ENCODE results near the gene GOPC. TPM values are rescaled to one million over a fixed set of nuclear protein-coding genes. Genes with fewer than 3 reads are reported as not detected.
A peak's percentile ranks its signal among the peaks of the same experiment; 100 is the strongest.

GOPC gene
- total and polyA plus RNA-seq, 5 donors: 17.2 to 28.9 (median 25.4) TPM

- 34% methylated on average over 64 of the region's 64 CpGs for WGBS
- intact Hi-C loops (cut with DNase I): loop anchor here in 1 of 4 donors (5.0 kb wide), 1 partner anchor 66 kb away; the partner anchor contains the start of gene DCBLD1
- peak overlapping the region; percentile 14 for H3K27ac ChIP-seq (ENCODE audit: low read length)
Measured at GRCh38 chr6:117547688-117548621, 54.4 kb downstream of the GOPC start.

GRCh38 chr6:117546674-117547073 lies 55.6 kb downstream of the GOPC start:
- Histone ChIP-seq H3K4me3 (ENCODE audit: low read length) (no peak overlapping the region), H3K27me3 (ENCODE audit: control insufficient read depth, insufficient read depth) (no peaks in the 10 kb centered on the region), H3K4me1 (ENCODE audit: control insufficient read depth, insufficient read depth, low read length) (no peaks in the 10 kb centered on the region), H3K9me3 (ENCODE audit: control insufficient read depth, low read length) (no peaks in the 10 kb centered on the region), H3K27ac (ENCODE audit: low read length) (no peak overlapping the region)
- no peak for DNase-seq
- WGBS: 89% methylated on average over 5 of the region's 5 CpGs
- ATAC-seq: no peak
- intact Hi-C loops (cut with DNase I): loop anchor here in 1 of 4 donors (5.0 kb wide), 1 partner anchor 64 kb away; the partner anchor contains the start of gene DCBLD1

More at GRCh38 chr6:117547688-117548621, 54.4 kb downstream of the GOPC start:
- no peaks in the 10 kb centered on the region for H3K9me3 ChIP-seq (ENCODE audit: control insufficient read depth, low read length)
- H3K27me3 ChIP-seq (ENCODE audit: control insufficient read depth, insufficient read depth): no peaks in the 10 kb centered on the region
- no peaks in the 10 kb centered on the region for H3K4me1 ChIP-seq (ENCODE audit: control insufficient read depth, insufficient read depth, low read length)
- ATAC-seq (peak; percentile 93 to 95), DNase-seq (peak; percentile 72 to 87 (median 86))
- peak overlapping the region; percentile 26 for H3K4me3 ChIP-seq (ENCODE audit: low read length)

GRCh38 chr6:117545161-117545595 lies 57.1 kb downstream of the GOPC start:
- 87% methylated on average over 4 of the region's 4 CpGs for WGBS
- DNase-seq (no peak), ATAC-seq (no peak)
- Histone ChIP-seq H3K9me3 (ENCODE audit: control insufficient read depth, low read length) (no peaks in the 10 kb centered on the region), H3K4me1 (ENCODE audit: control insufficient read depth, insufficient read depth, low read length) (no peaks in the 10 kb centered on the region), H3K27me3 (ENCODE audit: control insufficient read depth, insufficient read depth) (no peaks in the 10 kb centered on the region), H3K4me3 (ENCODE audit: low read length) (no peak overlapping the region), H3K27ac (ENCODE audit: low read length) (no peak overlapping the region)
- intact Hi-C loops (cut with DNase I): loop anchor here in 1 of 4 donors (5.0 kb wide), 1 partner anchor 63 kb away; the partner anchor contains the start of gene DCBLD1

DNA sequence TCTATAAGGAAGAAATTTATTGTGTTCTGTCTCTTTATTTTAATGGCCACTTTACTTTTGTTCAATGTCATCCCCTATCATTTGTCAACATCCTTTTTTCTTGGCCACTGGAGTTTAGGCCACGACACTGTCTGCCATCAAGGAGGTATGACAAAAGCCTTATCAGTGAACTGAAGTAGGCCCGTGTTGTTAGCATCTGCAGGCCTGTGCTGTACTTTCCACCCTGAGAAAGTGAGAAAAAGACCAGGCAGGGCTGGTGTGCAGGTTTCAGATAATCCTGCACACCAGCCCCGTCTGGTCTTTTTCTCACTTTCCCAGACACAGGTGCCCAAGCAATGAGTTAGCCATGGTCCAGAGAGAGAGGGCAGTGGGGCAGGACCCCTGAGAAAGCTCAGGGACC lies 57.6 kb downstream of the GOPC start:
- no peaks in the 10 kb centered on the region for H3K4me1 ChIP-seq (ENCODE audit: control insufficient read depth, insufficient read depth, low read length)
- H3K4me3 ChIP-seq (ENCODE audit: low read length): no peak overlapping the region
- 48% methylated on average over 3 of the region's 3 CpGs for WGBS
- no peak overlapping the region for H3K27ac ChIP-seq (ENCODE audit: low read length)
- no peak for DNase-seq
- intact Hi-C loops (cut with DNase I): loop anchor here in 1 of 4 donors (5.0 kb wide), 1 partner anchor 62 kb away; the partner anchor contains the start of gene DCBLD1
- no peak for ATAC-seq
- H3K9me3 ChIP-seq (ENCODE audit: control insufficient read depth, low read length): no peaks in the 10 kb centered on the region
- H3K27me3 ChIP-seq (ENCODE audit: control insufficient read depth, insufficient read depth): no peaks in the 10 kb centered on the region

- no peaks in the 10 kb centered on the region for H3K27me3 ChIP-seq (ENCODE audit: control insufficient read depth, insufficient read depth)
- H3K27ac ChIP-seq (ENCODE audit: low read length): no peak overlapping the region
- no peak for DNase-seq
- no peaks in the 10 kb centered on the region for H3K4me1 ChIP-seq (ENCODE audit: control insufficient read depth, insufficient read depth, low read length)
- intact Hi-C loops (cut with DNase I): no loop called here
- H3K9me3 ChIP-seq (ENCODE audit: control insufficient read depth, low read length): no peaks in the 10 kb centered on the region
- WGBS: 76% methylated on average over 3 of the region's 3 CpGs
- ATAC-seq: no peak
- no peak overlapping the region for H3K4me3 ChIP-seq (ENCODE audit: low read length)
Measured at GRCh38 chr6:117542493-117542892, 59.8 kb downstream of the GOPC start.

- ATAC-seq (no peak), DNase-seq (no peak)
- H3K4me1 ChIP-seq (ENCODE audit: control insufficient read depth, insufficient read depth, low read length): no peaks in the 10 kb centered on the region
- WGBS: 97% methylated on average over 8 of the region's 8 CpGs
- intact Hi-C loops (cut with DNase I): no loop called here
- no peak overlapping the region for H3K4me3 ChIP-seq (ENCODE audit: low read length)
- no peaks in the 10 kb centered on the region for H3K27me3 ChIP-seq (ENCODE audit: control insufficient read depth, insufficient read depth)
- no peak overlapping the region for H3K27ac ChIP-seq (ENCODE audit: low read length)
- no peaks in the 10 kb centered on the region for H3K9me3 ChIP-seq (ENCODE audit: control insufficient read depth, low read length)
Measured at GRCh38 chr6:117540670-117541069, 61.6 kb downstream of the GOPC start.

DNA sequence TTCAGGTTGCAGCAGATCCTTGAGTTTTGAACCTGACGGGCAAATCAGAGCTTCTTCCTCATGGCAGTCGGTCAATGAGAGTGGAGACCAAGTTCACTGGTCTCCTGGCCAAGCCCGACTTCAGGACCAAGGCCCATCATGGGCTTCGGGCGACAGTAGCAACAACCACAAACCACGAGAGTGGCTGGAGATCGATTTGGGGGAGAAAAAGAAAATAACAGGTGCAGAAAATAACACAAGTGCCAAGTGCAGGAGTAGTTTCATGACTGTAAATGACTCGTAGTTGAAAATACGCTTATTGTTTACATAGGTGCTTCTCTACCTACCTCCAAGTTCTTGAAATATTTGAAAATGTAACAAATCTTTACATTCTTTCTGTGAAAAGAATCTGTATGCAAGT lies 63.7 kb downstream of the GOPC start:
- no peak for DNase-seq
- H3K9me3 ChIP-seq (ENCODE audit: control insufficient read depth, low read length): no peaks in the 10 kb centered on the region
- intact Hi-C loops (cut with DNase I): no loop called here
- 91% methylated on average over 9 of the region's 9 CpGs for WGBS
- no peaks in the 10 kb centered on the region for H3K4me1 ChIP-seq (ENCODE audit: control insufficient read depth, insufficient read depth, low read length)
- H3K4me3 ChIP-seq (ENCODE audit: low read length): no peak overlapping the region
- no peaks in the 10 kb centered on the region for H3K27me3 ChIP-seq (ENCODE audit: control insufficient read depth, insufficient read depth)
- H3K27ac ChIP-seq (ENCODE audit: low read length): no peak overlapping the region
- no peak for ATAC-seq

- no peak for DNase-seq
- Histone ChIP-seq H3K27ac (ENCODE audit: low read length) (no peak overlapping the region), H3K4me1 (ENCODE audit: control insufficient read depth, insufficient read depth, low read length) (peaks cover 2% of the 10 kb centered on the region), H3K27me3 (ENCODE audit: control insufficient read depth, insufficient read depth) (no peaks in the 10 kb centered on the region), H3K4me3 (ENCODE audit: low read length) (no peak overlapping the region), H3K9me3 (ENCODE audit: control insufficient read depth, low read length) (no peaks in the 10 kb centered on the region)
- 84% methylated on average over 4 of the region's 4 CpGs for WGBS
- intact Hi-C loops (cut with DNase I): no loop called here
- no peak for ATAC-seq
Measured at GRCh38 chr6:117536317-117536716, 66.0 kb downstream of the GOPC start.

DNA sequence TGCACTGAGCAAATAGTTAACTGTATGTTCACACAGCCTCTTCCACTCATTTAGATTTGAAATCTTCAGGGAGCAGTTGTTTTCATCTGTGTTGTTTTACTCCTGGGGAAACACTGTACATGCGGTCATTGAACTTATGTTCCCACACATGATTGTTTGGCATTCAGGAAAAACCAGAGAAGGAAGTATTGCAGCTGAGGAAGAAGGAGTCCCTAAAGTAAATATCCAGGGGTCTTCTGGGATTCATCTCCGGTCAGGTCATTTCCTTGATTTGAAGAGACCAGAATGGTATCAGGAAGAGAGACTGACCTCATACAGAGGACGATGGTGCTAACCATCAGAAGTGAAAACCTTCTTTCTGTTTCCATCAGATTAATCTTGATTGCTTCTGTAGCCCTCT lies 67.3 kb downstream of the GOPC start:
- Histone ChIP-seq H3K27me3 (ENCODE audit: control insufficient read depth, insufficient read depth) (no peaks in the 10 kb centered on the region), H3K9me3 (ENCODE audit: control insufficient read depth, low read length) (no peaks in the 10 kb centered on the region), H3K27ac (ENCODE audit: low read length) (no peak overlapping the region), H3K4me3 (ENCODE audit: low read length) (no peak overlapping the region), H3K4me1 (ENCODE audit: control insufficient read depth, insufficient read depth, low read length) (peaks cover 6% of the 10 kb centered on the region)
- ATAC-seq (no peak), DNase-seq (no peak)
- intact Hi-C loops (cut with DNase I): no loop called here
- 57% methylated on average over 3 of the region's 3 CpGs for WGBS

DNA sequence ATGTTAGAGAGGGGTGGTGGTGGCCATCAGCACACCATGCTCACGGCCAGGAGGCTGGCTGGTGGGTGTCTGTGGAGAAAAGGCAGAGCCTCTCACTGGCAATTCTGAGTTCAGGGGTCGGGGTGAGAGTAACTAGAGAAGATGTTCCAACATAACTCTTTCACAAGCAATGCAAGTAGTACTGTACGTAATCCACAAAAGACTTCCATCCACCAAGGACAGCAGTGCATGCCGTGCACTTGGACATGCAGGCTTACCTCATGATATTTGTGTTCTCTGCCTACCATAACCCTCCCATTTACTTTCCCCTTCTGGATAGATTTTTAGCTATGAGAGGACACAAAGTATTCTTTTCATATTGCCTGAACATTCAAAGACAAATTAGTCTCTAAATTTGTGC lies 68.5 kb downstream of the GOPC start:
- DNase-seq: no peak
- Histone ChIP-seq H3K9me3 (ENCODE audit: control insufficient read depth, low read length) (no peaks in the 10 kb centered on the region), H3K27ac (ENCODE audit: low read length) (no peak overlapping the region), H3K4me3 (ENCODE audit: low read length) (no peak overlapping the region), H3K27me3 (ENCODE audit: control insufficient read depth, insufficient read depth) (no peaks in the 10 kb centered on the region), H3K4me1 (ENCODE audit: control insufficient read depth, insufficient read depth, low read length) (peaks cover 6% of the 10 kb centered on the region)
- intact Hi-C loops (cut with DNase I): no loop called here
- WGBS: 91% methylated on average over 4 of the region's 4 CpGs
- ATAC-seq: no peak

Measured in right cardiac atrium (tissue), 5 donors.